Measurements from ENCODE around the gene PDE8A. TPM values are rescaled to one million over a fixed set of nuclear protein-coding genes. Genes with fewer than 3 reads are reported as not detected.

Gene PDE8A
- total RNA-seq, 1 donor from 2014 or later, result 11.4 TPM

- Histone ChIP-seq H3K36me3 (no peaks in the 10 kb centered on the region), H3K79me2 (ENCODE audit: low read depth) (no peaks in the 10 kb centered on the region), H3K9me3 (ENCODE audit: low read depth) (no peaks in the 10 kb centered on the region), H3K27ac (no peak overlapping the region), H3K4me2 (no peak overlapping the region), H3K4me3 (no peak overlapping the region), H3K9ac (no peak overlapping the region), H4K20me1 (ENCODE audit: low read depth) (no peaks in the 10 kb centered on the region), H3K27me3 (no peaks in the 10 kb centered on the region), H3K4me1 (peaks cover 9% of the 10 kb centered on the region), H2AFZ (replicated peaks) (no peak overlapping the region), H3F3A (ENCODE audit: low read depth) (no peaks in the 10 kb centered on the region)
- H3K4me3 Mint-ChIP-seq, result no peak overlapping the region
- H3K36me3 Mint-ChIP-seq, result no peaks in the 10 kb centered on the region
- no peak overlapping the region for H3K27ac Mint-ChIP-seq
- peaks cover 3% of the 10 kb centered on the region for H3K4me1 Mint-ChIP-seq
- no peak for DNase-seq (ENCODE audit: low spot score)
- no peaks in the 10 kb centered on the region for H3K27me3 Mint-ChIP-seq (ENCODE audit: insufficient read depth, low read depth)
- H3K9me3 Mint-ChIP-seq, result no peaks in the 10 kb centered on the region
- TF ChIP-seq EZH2phosphoT487 (IDR thresholded peaks at IDR 0.05) (no peak), CTCF (IDR thresholded peaks at IDR 0.05) (no peak), EZH2 (IDR thresholded peaks at IDR 0.05) (no peak)
Measured at GRCh38 chr15:85007741-85008397, 26.2 kb downstream of the PDE8A start.

GRCh38 chr15:85008474-85009260, 27.0 kb downstream of the PDE8A start:
- Histone ChIP-seq H3K79me2 (ENCODE audit: low read depth) (no peaks in the 10 kb centered on the region), H4K20me1 (ENCODE audit: low read depth) (no peaks in the 10 kb centered on the region), H2AFZ (replicated peaks) (no peak overlapping the region), H3K9me3 (ENCODE audit: low read depth) (no peaks in the 10 kb centered on the region), H3K4me2 (no peak overlapping the region), H3K4me3 (no peak overlapping the region), H3K4me1 (peaks cover 9% of the 10 kb centered on the region), H3K9ac (no peak overlapping the region), H3F3A (ENCODE audit: low read depth) (no peaks in the 10 kb centered on the region), H3K27ac (no peak overlapping the region), H3K36me3 (no peaks in the 10 kb centered on the region), H3K27me3 (no peaks in the 10 kb centered on the region)
- no peaks in the 10 kb centered on the region for H3K9me3 Mint-ChIP-seq
- H3K27ac Mint-ChIP-seq, result no peak overlapping the region
- H3K4me3 Mint-ChIP-seq, result no peak overlapping the region
- DNase-seq (ENCODE audit: low spot score), result no peak
- TF ChIP-seq CTCF (IDR thresholded peaks at IDR 0.05), result no peak
- no peak for TF ChIP-seq EZH2 (IDR thresholded peaks at IDR 0.05)
- no peak for TF ChIP-seq EZH2phosphoT487 (IDR thresholded peaks at IDR 0.05)
- H3K27me3 Mint-ChIP-seq (ENCODE audit: insufficient read depth, low read depth), result no peaks in the 10 kb centered on the region
- peaks cover 3% of the 10 kb centered on the region for H3K4me1 Mint-ChIP-seq
- H3K36me3 Mint-ChIP-seq, result no peaks in the 10 kb centered on the region

DNA sequence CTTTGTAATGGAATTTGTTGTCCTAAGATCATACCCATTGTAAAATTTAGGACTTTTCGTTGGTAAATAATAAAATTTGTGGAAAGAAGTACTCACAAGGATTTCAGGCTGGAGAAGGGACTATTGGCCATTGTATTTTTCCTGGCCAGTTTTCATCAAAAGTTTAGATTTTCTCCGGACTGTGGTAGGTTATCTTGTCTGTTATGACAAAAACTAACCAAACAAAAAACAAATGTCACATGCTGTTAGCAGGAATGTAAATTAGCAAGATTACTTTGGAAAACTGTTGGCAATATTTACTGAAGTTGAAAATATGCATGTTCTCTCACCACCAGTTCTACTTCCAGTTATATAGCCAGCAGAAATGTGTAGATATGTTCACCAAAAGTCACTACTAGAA, 27.8 kb downstream of the PDE8A start:
- H3K9me3 Mint-ChIP-seq, result no peaks in the 10 kb centered on the region
- H3K36me3 Mint-ChIP-seq, result no peaks in the 10 kb centered on the region
- Histone ChIP-seq H3F3A (ENCODE audit: low read depth) (no peaks in the 10 kb centered on the region), H2AFZ (replicated peaks) (no peak overlapping the region), H3K4me1 (peaks cover 9% of the 10 kb centered on the region), H3K9ac (no peak overlapping the region), H3K4me3 (no peak overlapping the region), H3K27me3 (no peaks in the 10 kb centered on the region), H3K4me2 (no peak overlapping the region), H3K27ac (no peak overlapping the region), H3K79me2 (ENCODE audit: low read depth) (no peaks in the 10 kb centered on the region), H3K36me3 (no peaks in the 10 kb centered on the region), H4K20me1 (ENCODE audit: low read depth) (no peaks in the 10 kb centered on the region), H3K9me3 (ENCODE audit: low read depth) (no peaks in the 10 kb centered on the region)
- H3K4me1 Mint-ChIP-seq, result peaks cover 3% of the 10 kb centered on the region
- TF ChIP-seq CTCF (IDR thresholded peaks at IDR 0.05), result no peak
- no peak for TF ChIP-seq EZH2 (IDR thresholded peaks at IDR 0.05)
- H3K27ac Mint-ChIP-seq, result no peak overlapping the region
- DNase-seq (ENCODE audit: low spot score), result no peak
- no peak overlapping the region for H3K4me3 Mint-ChIP-seq
- H3K27me3 Mint-ChIP-seq (ENCODE audit: insufficient read depth, low read depth), result no peaks in the 10 kb centered on the region

Data from neural progenitor cell (in vitro differentiated cells).